Measurements from ENCODE around the gene HOXB9. TPM values are rescaled to one million over a fixed set of nuclear protein-coding genes. Genes with fewer than 3 reads are reported as not detected.

The HOXB9 gene
- total RNA-seq, 4 donors from 2014 or later: 0.43 to 1.0 TPM; not detected in 2

DNA sequence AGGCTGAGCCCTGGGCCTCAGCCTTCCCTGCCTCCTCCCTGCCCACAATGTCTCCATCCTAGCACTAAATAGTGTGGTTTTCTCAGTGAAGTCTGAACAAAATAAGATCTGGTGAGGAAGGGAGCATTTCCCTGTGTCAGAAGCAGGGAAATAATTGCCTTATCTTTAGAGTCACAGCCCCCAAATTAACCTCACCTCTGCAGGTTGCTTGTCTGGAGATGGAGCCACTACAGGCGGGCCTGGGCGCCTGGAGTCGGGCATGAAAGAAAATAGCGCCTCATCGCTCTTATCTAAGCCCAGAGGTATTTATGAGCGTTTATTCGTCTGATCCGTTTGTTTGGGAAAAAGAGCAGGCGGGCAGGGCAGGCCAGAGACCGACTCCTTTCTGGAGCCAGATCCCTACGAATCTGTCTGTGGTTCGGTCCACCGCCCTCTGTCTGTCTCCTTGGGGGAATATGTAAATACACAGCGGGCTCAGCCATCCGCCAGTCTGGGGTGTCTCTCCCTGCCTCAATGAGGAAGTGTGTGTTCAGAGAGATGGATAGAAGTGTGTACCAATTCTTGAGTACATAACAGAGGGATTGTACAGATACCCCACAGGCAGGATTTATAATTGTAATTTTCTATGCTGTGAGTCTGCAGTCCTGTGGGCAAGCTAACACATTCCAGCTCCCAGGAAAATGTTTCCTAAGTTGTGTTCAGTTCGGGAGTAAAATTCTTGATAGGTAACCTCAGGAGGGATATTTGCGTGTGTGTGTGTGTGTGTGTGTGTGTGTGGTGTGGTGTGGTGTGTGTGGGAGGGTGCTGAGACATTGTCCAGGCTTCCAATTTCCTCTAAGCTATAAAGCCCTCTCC lies 25.7 kb downstream of the HOXB9 start:
- TF ChIP-seq POLR2A (IDR thresholded peaks at IDR 0.05): no peak
- TF ChIP-seq, protein P1, sequence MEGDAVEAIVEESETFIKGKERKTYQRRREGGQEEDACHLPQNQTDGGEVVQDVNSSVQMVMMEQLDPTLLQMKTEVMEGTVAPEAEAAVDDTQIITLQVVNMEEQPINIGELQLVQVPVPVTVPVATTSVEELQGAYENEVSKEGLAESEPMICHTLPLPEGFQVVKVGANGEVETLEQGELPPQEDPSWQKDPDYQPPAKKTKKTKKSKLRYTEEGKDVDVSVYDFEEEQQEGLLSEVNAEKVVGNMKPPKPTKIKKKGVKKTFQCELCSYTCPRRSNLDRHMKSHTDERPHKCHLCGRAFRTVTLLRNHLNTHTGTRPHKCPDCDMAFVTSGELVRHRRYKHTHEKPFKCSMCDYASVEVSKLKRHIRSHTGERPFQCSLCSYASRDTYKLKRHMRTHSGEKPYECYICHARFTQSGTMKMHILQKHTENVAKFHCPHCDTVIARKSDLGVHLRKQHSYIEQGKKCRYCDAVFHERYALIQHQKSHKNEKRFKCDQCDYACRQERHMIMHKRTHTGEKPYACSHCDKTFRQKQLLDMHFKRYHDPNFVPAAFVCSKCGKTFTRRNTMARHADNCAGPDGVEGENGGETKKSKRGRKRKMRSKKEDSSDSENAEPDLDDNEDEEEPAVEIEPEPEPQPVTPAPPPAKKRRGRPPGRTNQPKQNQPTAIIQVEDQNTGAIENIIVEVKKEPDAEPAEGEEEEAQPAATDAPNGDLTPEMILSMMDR (IDR thresholded peaks at IDR 0.05): no peak
- Histone ChIP-seq H3K36me3 (no peaks in the 10 kb centered on the region), H3K4me1 (peaks cover 0 to 7% of the 10 kb centered on the region in 2 donors), H3K9me3 (no peaks in the 10 kb centered on the region), H3K27ac (no peak overlapping the region), H3K27me3 (peaks cover 9 to 79% of the 10 kb centered on the region in 2 donors), H3K4me3 (no peak overlapping the region)
- no peak for DNase-seq
- intact Hi-C loops (cut with DNase I; ENCODE audit: low total_unique reads): no loop called here

DNA sequence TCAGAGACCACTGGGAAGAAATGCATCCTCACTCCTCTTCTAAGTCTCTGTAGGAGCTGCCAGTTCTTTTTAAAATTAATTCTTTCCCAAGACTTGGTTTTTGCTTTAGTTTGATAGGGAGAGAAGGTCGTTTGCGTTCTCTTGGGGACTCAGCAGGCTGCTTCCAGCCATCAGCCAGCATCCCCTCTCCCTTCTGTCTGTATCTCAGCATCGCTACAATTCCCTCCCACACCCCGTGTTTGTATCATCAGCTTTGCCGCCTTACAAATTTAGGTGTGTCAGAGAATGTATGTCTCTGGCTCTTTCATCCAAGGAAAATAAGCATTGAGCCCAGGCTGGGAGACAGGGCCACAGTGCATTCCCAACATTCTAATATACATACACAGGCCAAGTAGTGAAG lies 26.8 kb downstream of the HOXB9 start:
- Histone ChIP-seq H3K4me1 (peaks cover 0 to 7% of the 10 kb centered on the region in 2 donors), H3K36me3 (no peaks in the 10 kb centered on the region), H3K27me3 (peaks cover 9 to 75% of the 10 kb centered on the region in 2 donors), H3K27ac (no peak overlapping the region), H3K9me3 (no peaks in the 10 kb centered on the region), H3K4me3 (no peak overlapping the region)
- intact Hi-C loops (cut with DNase I; ENCODE audit: low total_unique reads): loop anchor here (10.0 kb wide), 1 partner anchor 255 kb away; no protein-coding TSS in a partner anchor
- DNase-seq: no peak
- TF ChIP-seq, protein P1 (IDR thresholded peaks at IDR 0.05): no peak
- no peak for TF ChIP-seq POLR2A (IDR thresholded peaks at IDR 0.05)

DNA sequence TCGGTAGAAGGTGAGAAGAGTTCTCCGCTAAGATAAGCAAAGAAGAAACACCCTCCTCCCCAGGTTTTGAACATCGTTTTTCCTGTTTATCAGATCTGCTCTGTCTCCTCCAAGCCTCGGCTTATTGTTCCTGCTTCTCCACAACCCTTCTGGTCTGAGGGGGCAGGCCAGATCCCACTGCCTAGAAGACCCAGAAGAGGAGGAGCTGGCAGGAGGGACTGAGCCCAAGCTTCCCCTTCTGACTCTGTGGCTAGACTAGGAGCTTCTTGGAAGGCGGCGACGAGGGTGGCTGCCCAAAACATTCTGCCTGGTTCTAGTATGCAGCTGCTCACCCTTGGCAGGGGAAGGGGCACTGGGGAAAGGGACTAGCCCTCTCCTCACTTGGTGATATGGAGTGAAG lies 27.4 kb downstream of the HOXB9 start:
- Histone ChIP-seq H3K27ac (no peak overlapping the region), H3K4me1 (peaks cover 0 to 7% of the 10 kb centered on the region in 2 donors), H3K36me3 (no peaks in the 10 kb centered on the region), H3K4me3 (no peak overlapping the region), H3K27me3 (peaks cover 9 to 71% of the 10 kb centered on the region in 2 donors), H3K9me3 (no peaks in the 10 kb centered on the region)
- DNase-seq: no peak
- intact Hi-C loops (cut with DNase I; ENCODE audit: low total_unique reads): loop anchor here (10.0 kb wide), 1 partner anchor 254 kb away; no protein-coding TSS in a partner anchor
- TF ChIP-seq, protein P1 (IDR thresholded peaks at IDR 0.05): no peak
- no peak for TF ChIP-seq POLR2A (IDR thresholded peaks at IDR 0.05)

DNA sequence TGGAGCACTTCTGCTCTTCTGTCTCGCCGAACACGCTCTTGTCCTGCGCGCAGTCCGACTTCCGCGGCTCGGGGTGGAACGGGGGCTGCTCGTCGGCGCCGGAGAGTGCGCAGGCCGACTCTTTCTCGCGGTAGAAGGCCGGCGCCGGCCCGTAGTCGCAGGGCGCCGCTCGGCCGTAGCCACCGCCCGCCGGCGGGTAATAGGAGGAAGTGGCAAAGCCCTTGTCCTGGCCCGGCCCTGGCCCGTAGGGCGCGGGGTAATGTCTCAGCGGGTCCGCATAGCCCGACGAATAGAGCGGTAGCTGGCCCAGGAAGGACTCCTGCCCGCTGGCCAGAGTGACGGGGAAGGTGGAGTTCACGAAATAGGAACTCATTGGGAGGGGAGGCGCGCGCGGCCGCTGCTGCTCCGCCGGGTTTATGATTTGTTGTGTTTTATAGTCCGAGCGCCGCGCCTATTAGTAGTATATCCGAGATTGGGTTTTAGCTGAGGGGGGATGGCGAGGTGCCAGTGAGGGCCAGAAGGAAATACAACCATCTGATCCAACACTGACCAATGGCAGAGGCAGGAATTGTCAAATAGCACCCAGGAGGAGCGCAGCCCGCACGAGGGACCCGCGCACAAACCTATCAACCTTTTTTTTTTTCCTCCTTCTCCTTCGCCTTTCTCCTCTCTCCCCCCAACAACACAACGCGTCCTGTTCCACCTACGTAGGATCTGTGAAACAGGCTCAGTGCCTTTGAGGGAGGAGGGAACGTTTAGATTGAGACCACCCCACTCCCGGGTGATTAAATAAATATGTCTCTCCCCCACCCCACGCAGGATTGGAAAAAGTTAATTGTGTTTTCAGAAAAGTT lies 28.2 kb downstream of the HOXB9 start:
- H3K27me3 ChIP-seq: peaks cover 9 to 71% of the 10 kb centered on the region in 2 donors
- DNase-seq: peak; percentile 51 to 56
- no peaks in the 10 kb centered on the region for H3K36me3 ChIP-seq
- TF ChIP-seq, protein P1 (IDR thresholded peaks at IDR 0.05): no peak
- peak in 1 of 2 donors; percentile 46 for TF ChIP-seq POLR2A (IDR thresholded peaks at IDR 0.05)
- H3K27ac ChIP-seq: peak overlapping the region; percentile 44 to 50
- intact Hi-C loops (cut with DNase I; ENCODE audit: low total_unique reads): loop anchor here (10.0 kb wide), 1 partner anchor 253 kb away; no protein-coding TSS in a partner anchor
- peaks cover 0 to 7% of the 10 kb centered on the region in 2 donors for H3K4me1 ChIP-seq
- peak overlapping the region; percentile 35 to 39 for H3K4me3 ChIP-seq
- H3K9me3 ChIP-seq: no peaks in the 10 kb centered on the region
